OCI-LY7 (cell line): Measurements from ENCODE around the gene RHOG.

Source experiments
- CTCF ChIP-seq: fragments of 200-600 bp; sonication (generic); conservative IDR thresholded peaks from 2 replicates; pipeline ENCODE4 v1.5.1; 2014; ENCODE audit warnings: mild to moderate bottlenecking, antibody characterized with exemption, low read length, moderate library complexity, mixed read lengths
- EZH2phosphoT487 ChIP-seq: fragments of 200-600 bp; sonication (generic); IDR thresholded peaks from 2 replicates; pipeline ENCODE4 v1.6.1; 2018; ENCODE audit warnings: low read depth, borderline replicate concordance, mild to moderate bottlenecking, mixed run types, antibody characterized with exemption, low read length, moderate library complexity, mixed read lengths

DNA sequence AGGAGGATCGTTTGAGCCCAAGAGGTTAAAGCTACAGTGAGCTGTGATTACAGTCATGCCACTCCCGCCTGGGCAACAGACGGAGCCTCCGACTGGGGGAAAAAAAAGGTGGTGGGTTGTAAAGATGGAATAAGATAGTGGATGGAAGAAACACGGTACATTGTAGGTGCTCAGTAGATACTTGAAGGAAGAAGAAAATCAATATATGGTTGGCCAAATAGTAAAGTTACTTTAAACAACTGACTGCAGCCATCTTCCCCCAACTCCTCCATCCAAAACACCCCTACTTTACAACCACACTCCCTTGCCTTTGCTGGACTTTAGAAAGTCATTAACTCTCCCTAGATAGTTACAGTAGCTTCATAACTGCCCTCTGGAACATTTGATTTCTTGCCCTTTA, 40.9 kb downstream of the RHOG start:
- TF ChIP-seq CTCF: no peak
- TF ChIP-seq EZH2phosphoT487: no peak
